Measurements from ENCODE around the gene B4GALNT3.

Gene B4GALNT3

GRCh38 chr12:468671-469389 lies 9.1 kb downstream of the B4GALNT3 start:
- DNase-seq = no peak

DNA sequence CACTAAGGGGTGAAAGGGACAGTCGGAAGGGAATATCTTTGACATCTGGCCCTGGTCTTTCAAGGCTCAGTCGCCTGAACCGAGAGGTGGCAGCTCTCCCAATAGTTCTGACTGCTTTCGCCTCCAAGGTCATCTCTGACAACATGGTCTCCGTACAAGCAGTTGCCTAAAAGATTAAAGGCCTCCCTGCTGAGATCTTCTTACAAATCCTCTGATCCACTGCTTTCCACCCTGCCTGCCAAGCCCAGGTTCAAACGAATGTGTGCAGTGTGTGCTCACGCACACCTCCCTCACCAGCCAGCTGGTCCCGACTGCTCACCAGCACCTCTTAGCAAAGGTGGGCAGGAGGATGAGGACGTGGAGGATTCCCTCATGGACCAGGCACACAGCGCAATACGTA lies 10.4 kb downstream of the B4GALNT3 start:
- DNase-seq = no peak

DNA sequence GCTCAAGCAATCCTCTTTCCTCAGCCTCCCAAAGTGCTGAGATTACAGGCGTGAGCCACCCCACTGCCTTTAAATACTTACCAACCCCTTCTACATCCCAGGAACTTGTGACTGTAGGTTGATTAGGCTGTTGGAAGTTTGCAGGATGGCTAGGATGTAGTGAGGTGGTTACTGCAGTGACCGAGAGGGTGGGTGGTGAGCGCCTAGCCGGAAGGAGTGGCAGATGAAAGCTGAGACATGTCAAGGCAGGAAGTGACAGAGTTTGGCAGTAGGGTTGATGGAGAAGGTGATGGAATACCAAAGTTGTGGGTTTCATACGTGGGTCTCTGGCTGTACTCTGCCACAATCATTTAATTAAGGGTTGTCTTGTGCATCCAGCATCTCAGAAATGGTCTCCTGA lies 13.5 kb downstream of the B4GALNT3 start:
- no peak for DNase-seq

- no peak for DNase-seq
These were observed 14.3 kb downstream of the B4GALNT3 start for GRCh38 chr12:473863-474577.

DNA sequence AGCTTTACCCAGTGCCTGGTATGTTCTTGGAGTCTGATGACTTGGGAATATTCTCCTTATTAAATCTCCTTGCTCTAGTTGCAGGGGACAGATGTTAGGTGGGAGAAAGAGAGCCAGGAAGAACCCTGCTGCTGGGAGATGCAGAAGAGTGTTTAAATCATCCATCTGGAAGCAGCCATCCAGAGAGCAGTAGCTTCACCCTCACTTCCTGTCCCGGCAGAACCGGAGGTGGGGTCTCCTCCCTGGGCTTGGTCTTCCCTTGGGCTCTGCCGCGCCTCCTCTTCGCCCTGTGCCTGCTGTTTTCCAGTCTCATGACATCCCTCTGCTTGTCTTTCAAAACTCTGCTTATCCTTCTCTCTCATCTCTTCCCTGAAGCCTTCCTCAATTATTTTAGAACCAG lies 15.5 kb downstream of the B4GALNT3 start:
- DNase-seq = no peak

DNA sequence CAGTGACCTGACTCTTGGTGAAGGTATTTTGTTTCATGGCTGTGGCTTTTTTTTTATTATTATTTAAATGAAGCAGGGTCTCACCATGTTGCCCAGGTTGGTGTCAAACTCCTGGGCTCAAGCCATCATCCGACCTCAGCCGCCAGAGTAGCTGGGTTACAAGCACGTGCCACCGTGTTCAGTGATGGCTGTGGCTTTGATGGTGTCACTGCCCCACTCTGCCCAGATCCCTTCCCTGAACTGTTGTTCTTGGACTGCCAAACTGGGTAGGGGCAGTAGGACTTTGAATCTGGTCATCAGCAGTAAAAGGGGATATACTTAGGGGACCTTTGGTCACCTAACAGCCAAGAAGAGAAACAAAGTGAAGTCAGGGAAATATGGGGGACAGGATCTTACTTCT lies 19.4 kb downstream of the B4GALNT3 start:
- no peak for DNase-seq

GRCh38 chr12:480831-481816 lies 21.4 kb downstream of the B4GALNT3 start:
- DNase-seq = peak in 1 of 2 experiments; percentile 25

DNA sequence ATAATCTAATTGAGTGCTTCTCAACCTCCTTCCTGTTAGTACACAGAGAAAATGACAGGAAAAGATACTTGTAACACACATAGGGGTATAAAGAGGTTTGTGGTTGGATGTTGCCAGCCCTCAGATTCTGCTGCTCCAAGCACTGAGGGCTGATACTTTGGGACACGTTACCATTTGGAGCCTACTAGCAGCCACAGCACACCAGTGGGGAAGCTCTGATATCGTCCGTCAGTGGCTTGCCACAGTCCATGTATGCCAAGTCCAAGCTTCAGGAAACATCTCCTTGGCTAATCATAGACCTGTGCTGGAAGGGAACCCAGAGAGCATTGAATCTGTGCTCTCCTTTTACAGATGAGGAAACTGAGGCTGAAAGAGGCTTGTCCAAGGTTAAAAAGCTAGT lies 22.3 kb downstream of the B4GALNT3 start:
- no peak for DNase-seq

DNA sequence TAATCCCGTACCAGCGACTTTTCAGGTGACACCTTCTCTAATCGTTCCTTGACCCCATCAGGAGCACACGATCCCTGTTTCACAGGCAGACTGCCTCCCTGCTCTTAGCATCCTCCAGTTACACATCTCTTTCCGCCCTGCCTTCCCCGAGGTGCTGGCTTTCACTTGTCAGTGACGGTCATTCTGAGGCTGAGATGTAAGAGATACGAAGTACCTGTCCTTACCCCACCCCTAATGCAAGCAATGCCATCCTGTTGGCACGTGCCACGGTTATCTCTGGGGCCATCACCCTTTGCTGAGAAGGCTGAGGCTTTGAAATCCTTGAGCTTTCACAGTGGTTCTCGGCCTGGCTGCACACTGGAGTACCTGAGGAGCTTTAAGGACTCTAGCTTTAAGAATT lies 24.4 kb downstream of the B4GALNT3 start:
- no peak for DNase-seq

DNA sequence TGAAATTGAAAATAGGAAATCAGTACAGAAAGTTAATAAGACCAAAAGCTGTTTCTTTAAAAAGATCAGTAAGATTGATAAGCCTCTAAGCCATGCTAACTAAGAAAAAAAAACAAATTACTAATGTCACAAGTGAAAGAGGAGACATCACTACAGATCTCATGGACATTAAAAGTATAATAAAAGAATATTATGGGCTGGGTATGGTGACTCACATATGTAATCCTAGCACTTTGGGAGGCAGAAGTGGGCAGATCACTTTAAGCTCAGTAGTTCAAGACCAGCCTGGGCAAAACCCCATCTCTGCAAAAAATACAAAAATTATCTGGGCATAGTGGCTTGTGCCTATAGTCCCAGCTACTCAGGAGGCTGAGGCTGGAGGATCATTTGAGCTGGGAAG lies 30.5 kb downstream of the B4GALNT3 start:
- no peak for DNase-seq

- DNase-seq = no peak
These were observed 35.7 kb downstream of the B4GALNT3 start for GRCh38 chr12:495466-495865.

- no peak for DNase-seq
These were observed 37.0 kb downstream of the B4GALNT3 start for GRCh38 chr12:496736-497135.

DNA sequence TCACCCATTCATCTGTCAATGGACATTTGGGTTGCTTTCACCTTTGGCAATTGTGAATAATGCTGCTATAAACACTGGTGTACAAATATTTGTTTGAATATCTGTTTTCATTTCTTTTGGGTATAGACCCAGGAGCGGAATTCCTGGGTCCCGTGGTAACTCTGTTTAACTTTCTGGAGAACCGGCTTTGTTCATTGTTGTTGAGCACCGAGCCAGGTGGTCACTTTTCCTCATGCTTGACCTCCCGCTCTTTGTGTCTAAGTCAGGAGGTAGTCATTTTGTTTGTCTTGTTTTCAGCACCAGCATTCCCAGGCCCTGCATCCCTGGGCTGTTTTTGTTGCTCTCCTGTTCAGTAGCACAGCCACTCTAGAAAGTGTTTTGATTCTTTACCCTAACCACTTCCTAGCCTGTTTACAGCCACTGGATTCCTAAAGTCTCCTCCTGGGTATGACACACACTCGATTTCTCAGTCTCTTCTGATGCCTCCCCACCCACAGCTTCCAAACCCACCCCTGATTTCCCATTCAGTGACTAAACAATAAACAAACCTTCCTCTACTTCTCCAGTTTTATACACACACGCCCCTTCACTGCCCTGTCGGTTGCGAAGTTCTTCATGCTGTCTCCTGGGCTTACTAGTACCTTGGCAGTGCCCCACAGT lies 37.9 kb downstream of the B4GALNT3 start:
- DNase-seq = no peak

GRCh38 chr12:499837-500458 lies 40.2 kb downstream of the B4GALNT3 start:
- no peak for DNase-seq

- no peak for DNase-seq
These were observed 42.1 kb downstream of the B4GALNT3 start for GRCh38 chr12:501722-502447.

DNA sequence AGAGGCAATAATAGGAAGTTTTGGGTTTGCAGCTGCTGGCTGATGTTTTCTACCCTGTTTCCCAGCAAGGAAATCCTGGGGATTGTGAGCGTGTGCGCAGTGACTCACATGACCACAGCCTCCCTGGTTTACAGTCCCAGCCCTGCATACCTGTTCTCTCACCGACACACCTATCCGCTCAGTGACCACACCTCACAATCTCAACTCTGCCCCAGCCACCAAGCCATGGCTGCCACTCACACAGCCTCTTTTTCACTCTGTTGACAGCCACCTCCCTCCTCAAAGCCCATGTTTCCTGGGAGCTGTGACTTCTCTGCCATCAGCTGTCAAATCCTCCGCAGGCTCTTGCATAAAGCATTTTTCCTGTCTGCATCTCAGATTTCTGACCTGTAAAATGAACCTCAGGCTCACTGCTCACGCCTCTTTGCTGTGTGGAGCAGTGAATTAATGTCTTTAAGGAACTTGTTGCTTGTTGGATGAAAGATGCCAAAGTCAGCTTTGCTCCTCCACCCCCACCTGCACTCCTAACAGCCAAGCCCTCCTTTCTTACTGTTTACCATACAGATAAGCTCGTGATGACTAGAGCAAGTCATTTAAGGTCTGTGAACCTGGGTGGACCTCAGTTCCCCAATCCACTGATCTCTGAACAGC lies 43.5 kb downstream of the B4GALNT3 start:
- DNase-seq = no peak

DNA sequence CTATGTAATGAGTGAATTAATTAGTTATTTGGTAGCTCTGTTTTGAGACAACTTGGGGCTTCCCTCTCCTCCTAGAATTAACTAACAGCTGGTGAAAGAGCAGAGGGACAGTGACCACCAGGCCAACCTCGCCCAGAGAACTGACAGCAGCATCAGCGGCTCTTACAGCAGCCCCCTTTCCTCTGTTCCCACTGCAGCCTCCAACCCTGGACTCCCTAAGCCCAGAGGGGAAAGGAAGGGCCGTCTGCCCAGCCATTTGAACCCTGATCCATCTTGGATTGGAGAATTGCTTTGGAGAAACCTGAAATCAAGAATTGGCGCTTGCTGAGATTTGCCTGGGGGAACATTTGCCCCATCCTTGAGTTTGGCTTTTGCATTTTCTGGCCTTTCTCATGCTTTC lies 45.5 kb downstream of the B4GALNT3 start:
- no peak for DNase-seq

DNA sequence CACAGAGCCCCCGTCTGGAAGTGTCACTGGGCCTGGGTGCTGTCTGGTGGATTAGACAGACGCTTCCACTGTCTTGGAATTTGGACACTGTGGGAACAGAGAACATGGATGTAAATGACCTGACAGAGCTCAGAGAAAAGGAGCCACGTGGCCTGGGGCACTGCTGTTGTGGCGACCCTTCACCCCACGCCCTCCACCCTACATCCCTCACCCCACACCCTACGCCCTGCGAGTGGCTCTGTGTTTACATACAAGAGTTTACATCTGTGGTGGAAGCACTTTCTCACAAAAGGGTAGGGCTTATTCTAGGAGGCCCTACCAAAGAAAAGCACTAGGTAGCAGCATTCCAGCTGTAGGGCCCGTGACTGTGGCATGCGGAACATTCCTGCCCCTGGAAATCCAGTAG lies 47.7 kb downstream of the B4GALNT3 start:
- no peak for DNase-seq

GRCh38 chr12:508145-508544 lies 48.4 kb downstream of the B4GALNT3 start:
- DNase-seq = no peak

DNA sequence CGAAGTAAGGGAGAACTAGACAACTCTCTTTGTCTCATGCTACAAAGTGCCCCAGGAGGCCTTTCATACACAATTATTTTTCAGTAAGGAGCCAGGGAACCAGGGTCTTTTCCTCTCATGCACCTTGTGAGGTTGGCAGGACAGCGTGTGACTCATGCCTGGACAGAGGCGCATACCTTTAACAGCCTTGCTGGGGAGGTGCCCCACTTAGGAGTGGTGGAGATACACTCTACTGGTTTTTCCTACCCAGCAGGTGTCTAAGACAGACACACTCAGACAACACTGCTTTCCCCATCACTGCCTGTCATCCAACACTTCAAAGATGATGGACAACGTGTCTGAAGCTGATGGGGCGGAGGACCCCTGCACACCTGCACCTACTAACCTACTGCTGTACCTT lies 49.1 kb downstream of the B4GALNT3 start:
- no peak for DNase-seq

GRCh38 chr12:509500-509899 lies 49.8 kb downstream of the B4GALNT3 start:
- DNase-seq = no peak
